Measurements from ENCODE around the gene SLC16A6. TPM values are rescaled to one million over a fixed set of nuclear protein-coding genes. Genes with fewer than 3 reads are reported as not detected.

Gene SLC16A6
- total RNA-seq, 1 experiment from 2014 or later = 0.22 TPM

GRCh38 chr17:68291836-68292688 is 1.1 kb upstream of the SLC16A6 start (continued):
- no peak for TF ChIP-seq ZNF281 (CRISPR knock-in tag; IDR thresholded peaks at IDR 0.05)
- peak; percentile 49 for TF ChIP-seq FOXP1 (CRISPR knock-in tag; IDR thresholded peaks at IDR 0.05; ENCODE audit: borderline replicate concordance)
- TF ChIP-seq GABPB1 (CRISPR knock-in tag; IDR thresholded peaks at IDR 0.05) = peak; percentile 70; the same call in 1 of the 2 replicates
- TF ChIP-seq MXD4 (CRISPR knock-in tag; IDR thresholded peaks at IDR 0.05; ENCODE audit: borderline replicate concordance) = no peak
- TF ChIP-seq ATF1 (CRISPR knock-in tag; IDR thresholded peaks at IDR 0.05) = no peak
- peak; percentile 48; the same call in 1 of the 2 replicates for TF ChIP-seq ARID4B (CRISPR knock-in tag; IDR thresholded peaks at IDR 0.05; ENCODE audit: borderline replicate concordance)
- TF ChIP-seq NR3C1 (CRISPR knock-in tag; conservative IDR thresholded peaks at IDR 0.05; ENCODE audit: low read depth) = no peak
- 0 out of 2 replicates have a peak, but pooled peaks have one; percentile 5 for TF ChIP-seq E2F5 (CRISPR knock-in tag; IDR thresholded peaks at IDR 0.05)
- TF ChIP-seq ZBTB43 (CRISPR knock-in tag; IDR thresholded peaks at IDR 0.05) = 0 out of 2 replicates have a peak, but pooled peaks have one; percentile 79
- TF ChIP-seq SMAD3 (CRISPR knock-in tag; IDR thresholded peaks at IDR 0.05; ENCODE audit: borderline replicate concordance) = no peak
- TF ChIP-seq ZNF138 (CRISPR knock-in tag; conservative IDR thresholded peaks at IDR 0.05) = peak; percentile 81; the same call in 1 of the 2 replicates
- TF ChIP-seq FOXK1 (CRISPR knock-in tag; IDR thresholded peaks at IDR 0.05) = peak; percentile 45; the same call in 1 of the 2 replicates
- peak; percentile 68; the same call in 1 of the 2 replicates for TF ChIP-seq ZNF232 (CRISPR knock-in tag; IDR thresholded peaks at IDR 0.05)

GRCh38 chr17:68290268-68290954 is 516 bp downstream of the SLC16A6 start:
- ATAC-seq (no peak), DNase-seq (ENCODE audit: low spot score) (peak; percentile 65)
- peaks cover 50% of the 10 kb centered on the region for H3K27me3 Mint-ChIP-seq (ENCODE audit: low read depth)
- CTCF ChIA-PET = interaction anchor here (1.2 to 1.4 kb wide), 2 partner anchors 84 to 108 kb away, joined by 3 to 5 read pairs; no protein-coding TSS in a partner anchor
- POLR2A ChIA-PET = interaction anchor here (1.2 kb wide), 1 partner anchor 11 kb away, joined by 3 read pairs; no protein-coding TSS in a partner anchor
- peaks cover 52% of the 10 kb centered on the region for H3K4me1 Mint-ChIP-seq
- H3K27ac Mint-ChIP-seq = no peak overlapping the region
- H3K36me3 Mint-ChIP-seq = no peaks in the 10 kb centered on the region
- peak overlapping the region; percentile 77 for H3K4me3 Mint-ChIP-seq
- no peaks in the 10 kb centered on the region for H3K9me3 Mint-ChIP-seq
- TF ChIP-seq SMAD4 (CRISPR knock-in tag; IDR thresholded peaks at IDR 0.05) = no peak
- TF ChIP-seq ZNF121 (CRISPR knock-in tag; IDR thresholded peaks at IDR 0.05) = no peak
- TF ChIP-seq ZNF423 (CRISPR knock-in tag; IDR thresholded peaks at IDR 0.05) = peak; percentile 60; the same call in 1 of the 2 replicates
- no peak for TF ChIP-seq MLX (CRISPR knock-in tag; IDR thresholded peaks at IDR 0.05)
- TF ChIP-seq IRF2 (CRISPR knock-in tag; IDR thresholded peaks at IDR 0.05; ENCODE audit: borderline replicate concordance, low read depth) = no peak
- TF ChIP-seq GABPB1 (CRISPR knock-in tag; IDR thresholded peaks at IDR 0.05) = 0 out of 2 replicates have a peak, but pooled peaks have one; percentile 31
